Measurements from ENCODE around the gene FAM120B.

- TF ChIP-seq, protein P1, sequence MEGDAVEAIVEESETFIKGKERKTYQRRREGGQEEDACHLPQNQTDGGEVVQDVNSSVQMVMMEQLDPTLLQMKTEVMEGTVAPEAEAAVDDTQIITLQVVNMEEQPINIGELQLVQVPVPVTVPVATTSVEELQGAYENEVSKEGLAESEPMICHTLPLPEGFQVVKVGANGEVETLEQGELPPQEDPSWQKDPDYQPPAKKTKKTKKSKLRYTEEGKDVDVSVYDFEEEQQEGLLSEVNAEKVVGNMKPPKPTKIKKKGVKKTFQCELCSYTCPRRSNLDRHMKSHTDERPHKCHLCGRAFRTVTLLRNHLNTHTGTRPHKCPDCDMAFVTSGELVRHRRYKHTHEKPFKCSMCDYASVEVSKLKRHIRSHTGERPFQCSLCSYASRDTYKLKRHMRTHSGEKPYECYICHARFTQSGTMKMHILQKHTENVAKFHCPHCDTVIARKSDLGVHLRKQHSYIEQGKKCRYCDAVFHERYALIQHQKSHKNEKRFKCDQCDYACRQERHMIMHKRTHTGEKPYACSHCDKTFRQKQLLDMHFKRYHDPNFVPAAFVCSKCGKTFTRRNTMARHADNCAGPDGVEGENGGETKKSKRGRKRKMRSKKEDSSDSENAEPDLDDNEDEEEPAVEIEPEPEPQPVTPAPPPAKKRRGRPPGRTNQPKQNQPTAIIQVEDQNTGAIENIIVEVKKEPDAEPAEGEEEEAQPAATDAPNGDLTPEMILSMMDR (conservative IDR thresholded peaks at IDR 0.05 in 1 of 2, IDR thresholded peaks at IDR 0.05 in 1 of 2; ENCODE audit: low read depth in 1 of 2, low read length in 2 of 2) = no peak
- TF ChIP-seq EZH2 (IDR thresholded peaks at IDR 0.05; ENCODE audit: low read length, missing control alignments) = no peak
Observed at GRCh38 chr6:170445971-170446370, 139.4 kb downstream of the FAM120B start.
